C4-2B (cell line): Measurements from ENCODE around the gene ALOX15.
A peak's percentile ranks its signal among the peaks of the same experiment; 100 is the strongest.
"Not testable (repeated sequence)": the region's sequence is repeated elsewhere in the genome, so short reads cannot be mapped to it uniquely, and the experiment has no call there.

Source experiments
- H3K27ac ChIP-seq: fragments of 450-650 bp; 2 replicates; pipeline ENCODE4 v1.5.1; 2017
- CTCF ChIP-seq: fragments of 450-650 bp; conservative IDR thresholded peaks from 2 replicates; pipeline ENCODE4 v1.5.1; 2017; ENCODE audit warnings: mild to moderate bottlenecking
- ZFX ChIP-seq: fragments of 450-650 bp; IDR thresholded peaks from 2 replicates; pipeline ENCODE4 v1.6.1; 2017

ALOX15 gene

GRCh38 chr17:4641297-4642195 is at the start of gene ALOX15:
Gene ALOX15, minus strand, starts transcription at chr17:4641678. Its CDS starts 27 bp downstream, at chr17:4641651.
- no peak within 1 kb of the TSS for H3K27ac ChIP-seq
- TF ChIP-seq ZFX (no peak), CTCF (no peak)

- TF ChIP-seq CTCF (no peak), ZFX (no peak)
- H3K27ac ChIP-seq: no peak overlapping the region
These were observed 49.3 kb upstream of the ALOX15 start for GRCh38 chr17:4690745-4691144.

- H3K27ac ChIP-seq: not testable (repeated sequence)
These were observed 48.4 kb upstream of the ALOX15 start for GRCh38 chr17:4689872-4690271.

GRCh38 chr17:4683739-4684138 is 42.3 kb upstream of the ALOX15 start:
- H3K27ac ChIP-seq: not testable (repeated sequence)

GRCh38 chr17:4679658-4680057 is 38.2 kb upstream of the ALOX15 start:
- TF ChIP-seq CTCF (no peak), ZFX (no peak)
- peak overlapping the region; percentile 36 for H3K27ac ChIP-seq

- peak overlapping the region; percentile 66 for H3K27ac ChIP-seq
These were observed 37.1 kb upstream of the ALOX15 start for GRCh38 chr17:4678448-4679026.

GRCh38 chr17:4676791-4677190 is 35.3 kb upstream of the ALOX15 start:
- TF ChIP-seq CTCF: no peak
- no peak for TF ChIP-seq ZFX
- H3K27ac ChIP-seq: no peak overlapping the region

More at GRCh38 chr17:4678448-4679026, 37.1 kb upstream of the ALOX15 start:
- TF ChIP-seq CTCF (no peak), ZFX (no peak)

GRCh38 chr17:4675791-4676190 is 34.3 kb upstream of the ALOX15 start:
- H3K27ac ChIP-seq: no peak overlapping the region
- TF ChIP-seq ZFX: no peak
- TF ChIP-seq CTCF: no peak
